ENCODE measurements around the gene KRTAP10-1.

The KRTAP10-1 gene

DNA sequence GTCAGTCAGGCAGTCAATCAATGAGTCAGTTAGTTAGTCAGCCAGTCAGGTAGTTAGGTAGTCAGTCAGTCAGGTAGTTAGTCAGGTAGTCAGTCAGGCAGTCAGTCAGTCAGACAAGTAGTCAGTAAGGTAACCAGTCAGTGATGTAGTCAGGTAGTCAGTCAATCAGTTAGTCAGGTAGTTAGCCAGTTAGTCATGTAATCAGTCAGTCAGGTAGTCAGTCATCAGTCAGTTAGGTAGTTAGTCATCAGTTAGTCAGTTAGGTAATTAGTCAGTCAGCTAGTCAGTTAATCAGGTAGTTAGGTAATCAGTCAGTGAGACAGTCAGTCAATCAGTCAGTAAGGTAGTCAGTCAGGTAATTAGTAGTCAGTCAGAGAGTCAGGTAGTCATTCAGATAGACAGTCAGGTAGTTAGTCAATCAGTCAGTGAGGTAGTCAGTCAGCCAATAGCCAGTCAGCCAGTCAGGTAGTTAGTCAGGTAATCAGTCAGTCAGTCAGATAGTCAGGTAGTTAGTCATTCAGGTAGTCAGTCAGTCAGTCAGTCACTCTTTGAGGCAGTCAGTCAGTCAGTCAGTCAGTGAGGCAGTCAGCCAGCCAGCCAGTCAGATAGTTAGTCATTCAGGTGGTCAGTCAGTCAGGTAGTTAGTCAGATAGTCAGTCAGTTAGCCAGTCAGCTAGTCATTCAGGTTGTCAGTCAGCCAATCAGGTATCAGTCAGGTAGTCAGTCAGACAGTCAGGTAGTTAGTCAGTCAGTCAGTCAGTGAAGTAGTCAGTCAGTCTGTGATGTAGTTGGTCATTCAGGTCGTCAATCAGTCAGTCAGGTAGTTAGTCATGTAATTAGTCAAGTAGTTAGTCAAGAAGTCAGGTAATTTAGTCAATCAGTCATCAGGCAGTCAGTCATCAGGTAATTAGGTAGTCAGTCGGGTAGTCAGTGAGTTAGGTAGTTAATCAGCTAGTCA, 15.3 kb downstream of the KRTAP10-1 start:
- H2BK120ac ChIP-seq (ENCODE audit: low read depth, low read length) = no peak overlapping the region
- H3K79me2 ChIP-seq (ENCODE audit: control insufficient read depth, insufficient read depth, low read length) = no peaks in the 10 kb centered on the region
- no peak overlapping the region for H3K4me2 ChIP-seq (ENCODE audit: low read length)
- peaks cover 4% of the 10 kb centered on the region for H3K36me3 ChIP-seq (ENCODE audit: control insufficient read depth, insufficient read depth, low read length)
- H3K18ac ChIP-seq (ENCODE audit: low read length) = no peak overlapping the region
- no peak overlapping the region for H4K5ac ChIP-seq (ENCODE audit: low read length)
- no peak overlapping the region for H3K4me3 ChIP-seq (ENCODE audit: low read length)
- no peak overlapping the region for H2AK5ac ChIP-seq (ENCODE audit: low read length)
- no peak overlapping the region for H3K23ac ChIP-seq (ENCODE audit: low read length)
- H2BK15ac ChIP-seq (replicated peaks; ENCODE audit: low read depth) = no peak overlapping the region
- no peaks in the 10 kb centered on the region for H3K79me1 ChIP-seq (ENCODE audit: low read length)
- H3K4ac ChIP-seq (ENCODE audit: low read depth, low read length) = no peak overlapping the region
- no CpG with 5 or more reads among the region's 2 CpGs for WGBS (ENCODE audit: extremely low coverage, insufficient coverage, low lambda C conversion rate)
- DNase-seq = no peak
- H3K27me3 ChIP-seq (ENCODE audit: insufficient read depth, low read length, poor library complexity) = no peaks in the 10 kb centered on the region
- no peaks in the 10 kb centered on the region for H3K4me1 ChIP-seq (ENCODE audit: control insufficient read depth, low read depth, low read length)
- no peak overlapping the region for H2BK5ac ChIP-seq (ENCODE audit: low read length)
- H4K8ac ChIP-seq (ENCODE audit: low read depth, low read length) = no peak overlapping the region
- H3K56ac ChIP-seq (ENCODE audit: low read length) = no peak overlapping the region
- no peak overlapping the region for H3K27ac ChIP-seq (ENCODE audit: low read depth, low read length)
- H3K9ac ChIP-seq (ENCODE audit: low read length) = no peak overlapping the region

- WGBS (ENCODE audit: extremely low coverage, insufficient coverage, low lambda C conversion rate) = no CpG with 5 or more reads among the region's 1 CpG
Measured at GRCh38 chr21:44523567-44524413, 16.2 kb downstream of the KRTAP10-1 start.

DNA sequence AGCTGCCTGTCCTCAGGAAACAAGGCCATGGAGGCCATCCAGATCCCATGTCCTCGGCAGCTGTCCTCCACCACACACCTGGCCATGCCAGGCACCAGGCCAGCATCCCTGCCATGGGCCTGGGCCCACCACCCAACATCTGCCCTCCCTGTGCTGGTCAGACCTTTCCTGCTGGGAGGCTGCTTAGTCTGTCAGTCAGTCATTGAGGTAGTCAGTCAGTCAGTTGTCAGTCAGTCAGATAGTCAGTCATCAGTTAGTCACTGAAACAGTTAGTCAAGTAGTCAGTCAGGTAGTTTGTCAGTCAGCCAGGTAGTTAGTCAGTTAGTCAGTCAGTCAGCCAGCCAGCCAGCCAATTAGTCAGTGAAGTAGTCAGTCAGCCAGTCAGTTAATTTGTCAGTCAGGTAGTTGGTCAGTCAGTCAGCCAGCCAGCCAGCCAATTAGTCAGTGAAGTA, 17.2 kb downstream of the KRTAP10-1 start:
- Histone ChIP-seq H3K27me3 (ENCODE audit: insufficient read depth, low read length, poor library complexity) (no peaks in the 10 kb centered on the region), H3K36me3 (ENCODE audit: control insufficient read depth, insufficient read depth, low read length) (peaks cover 4% of the 10 kb centered on the region), H4K5ac (ENCODE audit: low read length) (no peak overlapping the region), H3K79me2 (ENCODE audit: control insufficient read depth, insufficient read depth, low read length) (no peaks in the 10 kb centered on the region), H3K18ac (ENCODE audit: low read length) (no peak overlapping the region), H2BK15ac (replicated peaks; ENCODE audit: low read depth) (no peak overlapping the region), H3K56ac (ENCODE audit: low read length) (no peak overlapping the region), H3K4me3 (ENCODE audit: low read length) (no peak overlapping the region), H3K23ac (ENCODE audit: low read length) (no peak overlapping the region), H4K8ac (ENCODE audit: low read depth, low read length) (no peak overlapping the region), H2AK5ac (ENCODE audit: low read length) (no peak overlapping the region), H3K9ac (ENCODE audit: low read length) (no peak overlapping the region), H2BK120ac (ENCODE audit: low read depth, low read length) (no peak overlapping the region), H3K4ac (ENCODE audit: low read depth, low read length) (no peak overlapping the region), H3K4me2 (ENCODE audit: low read length) (no peak overlapping the region), H3K4me1 (ENCODE audit: control insufficient read depth, low read depth, low read length) (no peaks in the 10 kb centered on the region), H3K79me1 (ENCODE audit: low read length) (no peaks in the 10 kb centered on the region), H2BK5ac (ENCODE audit: low read length) (no peak overlapping the region), H3K27ac (ENCODE audit: low read depth, low read length) (no peak overlapping the region)
- no peak for DNase-seq
- WGBS (ENCODE audit: extremely low coverage, insufficient coverage, low lambda C conversion rate) = no CpG with 5 or more reads among the region's 1 CpG

More at GRCh38 chr21:44523567-44524413, 16.2 kb downstream of the KRTAP10-1 start:
- no peak overlapping the region for H2AK5ac ChIP-seq (ENCODE audit: low read length)
- peaks cover 4% of the 10 kb centered on the region for H3K36me3 ChIP-seq (ENCODE audit: control insufficient read depth, insufficient read depth, low read length)
- H3K4ac ChIP-seq (ENCODE audit: low read depth, low read length) = no peak overlapping the region
- no peaks in the 10 kb centered on the region for H3K79me1 ChIP-seq (ENCODE audit: low read length)
- no peak overlapping the region for H4K8ac ChIP-seq (ENCODE audit: low read depth, low read length)
- H3K4me3 ChIP-seq (ENCODE audit: low read length) = no peak overlapping the region
- no peak overlapping the region for H3K23ac ChIP-seq (ENCODE audit: low read length)
- H2BK120ac ChIP-seq (ENCODE audit: low read depth, low read length) = no peak overlapping the region
- no peak overlapping the region for H3K4me2 ChIP-seq (ENCODE audit: low read length)
- no peak overlapping the region for H4K5ac ChIP-seq (ENCODE audit: low read length)
- no peak overlapping the region for H3K9ac ChIP-seq (ENCODE audit: low read length)
- no peak overlapping the region for H3K18ac ChIP-seq (ENCODE audit: low read length)
- H3K4me1 ChIP-seq (ENCODE audit: control insufficient read depth, low read depth, low read length) = no peaks in the 10 kb centered on the region
- H3K79me2 ChIP-seq (ENCODE audit: control insufficient read depth, insufficient read depth, low read length) = no peaks in the 10 kb centered on the region
- H3K56ac ChIP-seq (ENCODE audit: low read length) = no peak overlapping the region
- H2BK15ac ChIP-seq (replicated peaks; ENCODE audit: low read depth) = no peak overlapping the region
- H3K27me3 ChIP-seq (ENCODE audit: insufficient read depth, low read length, poor library complexity) = no peaks in the 10 kb centered on the region
- no peak overlapping the region for H3K27ac ChIP-seq (ENCODE audit: low read depth, low read length)
- H2BK5ac ChIP-seq (ENCODE audit: low read length) = no peak overlapping the region
- DNase-seq = no peak

DNA sequence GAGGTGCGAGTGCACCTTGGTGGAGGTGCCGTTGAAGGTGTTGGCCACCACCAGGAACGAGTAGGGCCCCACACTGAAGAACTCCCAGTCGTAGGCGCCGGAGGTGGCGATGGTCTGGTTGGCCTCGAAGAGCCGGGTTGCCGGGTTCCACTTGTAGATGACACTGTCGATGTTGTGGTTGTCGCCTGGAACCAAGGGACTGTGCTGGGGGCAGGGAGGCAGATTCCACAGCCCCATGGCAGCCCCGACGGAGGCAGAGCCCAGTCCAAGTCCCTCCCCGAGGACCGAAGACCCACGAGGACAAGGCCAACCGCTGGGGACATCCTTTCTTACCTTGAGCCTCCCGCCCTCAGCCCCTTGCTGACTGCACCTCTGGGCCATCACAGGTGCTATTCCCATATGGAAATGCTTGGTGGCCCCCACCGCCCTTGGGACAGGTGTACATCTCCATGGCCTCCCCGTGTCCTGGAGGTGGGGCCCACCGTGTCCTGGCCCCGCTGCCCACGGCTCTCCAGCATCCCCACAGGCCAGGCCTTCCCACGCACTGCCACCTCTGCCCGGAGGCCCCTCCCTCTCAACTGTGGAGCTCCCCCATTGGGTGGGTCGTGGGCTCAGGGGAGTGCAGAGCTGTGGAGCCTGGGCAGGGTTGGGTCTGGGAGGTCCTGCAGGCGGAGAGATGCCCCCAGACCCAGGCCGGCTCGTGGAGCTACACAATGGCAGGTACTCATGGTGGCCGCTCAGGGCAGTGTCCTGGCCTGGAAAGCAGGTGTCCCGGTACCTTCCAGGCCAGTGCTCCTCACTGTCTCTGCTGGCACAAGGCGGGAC, 17.9 kb downstream of the KRTAP10-1 start:
- no peak overlapping the region for H3K4me2 ChIP-seq (ENCODE audit: low read length)
- no peaks in the 10 kb centered on the region for H3K79me2 ChIP-seq (ENCODE audit: control insufficient read depth, insufficient read depth, low read length)
- H3K4me3 ChIP-seq (ENCODE audit: low read length) = no peak overlapping the region
- H3K18ac ChIP-seq (ENCODE audit: low read length) = no peak overlapping the region
- no peak overlapping the region for H2BK15ac ChIP-seq (replicated peaks; ENCODE audit: low read depth)
- no peak overlapping the region for H3K27ac ChIP-seq (ENCODE audit: low read depth, low read length)
- WGBS (ENCODE audit: extremely low coverage, insufficient coverage, low lambda C conversion rate) = no CpG with 5 or more reads among the region's 33 CpGs
- no peak overlapping the region for H3K9ac ChIP-seq (ENCODE audit: low read length)
- no peak overlapping the region for H2BK120ac ChIP-seq (ENCODE audit: low read depth, low read length)
- H3K4me1 ChIP-seq (ENCODE audit: control insufficient read depth, low read depth, low read length) = no peaks in the 10 kb centered on the region
- H3K27me3 ChIP-seq (ENCODE audit: insufficient read depth, low read length, poor library complexity) = no peaks in the 10 kb centered on the region
- no peak overlapping the region for H3K56ac ChIP-seq (ENCODE audit: low read length)
- no peak overlapping the region for H3K4ac ChIP-seq (ENCODE audit: low read depth, low read length)
- no peak overlapping the region for H3K23ac ChIP-seq (ENCODE audit: low read length)
- no peak overlapping the region for H2AK5ac ChIP-seq (ENCODE audit: low read length)
- H4K5ac ChIP-seq (ENCODE audit: low read length) = no peak overlapping the region
- H3K79me1 ChIP-seq (ENCODE audit: low read length) = no peaks in the 10 kb centered on the region
- peaks cover 4% of the 10 kb centered on the region for H3K36me3 ChIP-seq (ENCODE audit: control insufficient read depth, insufficient read depth, low read length)
- DNase-seq = no peak
- no peak overlapping the region for H2BK5ac ChIP-seq (ENCODE audit: low read length)
- H4K8ac ChIP-seq (ENCODE audit: low read depth, low read length) = no peak overlapping the region

DNA sequence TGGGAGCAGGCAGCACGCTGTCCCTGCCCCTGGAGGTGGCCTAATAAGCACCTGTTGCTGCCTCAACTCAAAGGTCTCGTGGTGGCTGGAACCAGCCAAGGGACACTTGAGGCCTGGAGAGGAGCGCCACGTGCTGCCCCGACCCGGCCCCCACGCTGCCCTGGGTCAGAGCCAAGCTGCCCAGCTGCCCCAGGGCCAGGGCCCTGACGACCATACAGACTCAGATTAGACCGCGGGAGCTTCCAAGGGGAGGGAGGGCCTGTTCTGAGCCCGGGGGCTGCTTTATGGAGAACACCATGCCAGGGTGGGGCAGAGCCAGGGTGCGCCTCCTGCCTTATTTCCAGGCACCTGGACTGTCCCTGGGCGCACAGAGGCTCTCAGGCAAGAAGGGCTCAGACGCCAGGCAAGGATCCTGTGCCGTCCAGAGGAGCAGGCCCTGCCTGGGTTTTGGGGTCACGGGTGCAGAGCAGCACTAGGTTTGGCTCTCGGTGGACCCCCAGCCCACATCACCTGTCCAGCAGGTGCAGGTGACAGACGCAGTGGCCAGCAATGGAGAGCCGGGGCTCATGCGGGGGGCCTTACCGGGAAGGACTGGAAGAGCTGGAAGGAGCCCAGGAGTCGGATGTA, 18.6 kb downstream of the KRTAP10-1 start:
- no peak overlapping the region for H3K23ac ChIP-seq (ENCODE audit: low read length)
- WGBS (ENCODE audit: extremely low coverage, insufficient coverage, low lambda C conversion rate) = no CpG with 5 or more reads among the region's 22 CpGs
- H3K4me3 ChIP-seq (ENCODE audit: low read length) = no peak overlapping the region
- H2BK5ac ChIP-seq (ENCODE audit: low read length) = no peak overlapping the region
- no peaks in the 10 kb centered on the region for H3K27me3 ChIP-seq (ENCODE audit: insufficient read depth, low read length, poor library complexity)
- peaks cover 4% of the 10 kb centered on the region for H3K36me3 ChIP-seq (ENCODE audit: control insufficient read depth, insufficient read depth, low read length)
- H2BK120ac ChIP-seq (ENCODE audit: low read depth, low read length) = no peak overlapping the region
- no peak overlapping the region for H3K27ac ChIP-seq (ENCODE audit: low read depth, low read length)
- no peak overlapping the region for H2AK5ac ChIP-seq (ENCODE audit: low read length)
- H3K4me2 ChIP-seq (ENCODE audit: low read length) = no peak overlapping the region
- H2BK15ac ChIP-seq (replicated peaks; ENCODE audit: low read depth) = no peak overlapping the region
- H3K4me1 ChIP-seq (ENCODE audit: control insufficient read depth, low read depth, low read length) = no peaks in the 10 kb centered on the region
- H4K8ac ChIP-seq (ENCODE audit: low read depth, low read length) = no peak overlapping the region
- H3K4ac ChIP-seq (ENCODE audit: low read depth, low read length) = no peak overlapping the region
- H3K79me2 ChIP-seq (ENCODE audit: control insufficient read depth, insufficient read depth, low read length) = no peaks in the 10 kb centered on the region
- H4K5ac ChIP-seq (ENCODE audit: low read length) = no peak overlapping the region
- no peak overlapping the region for H3K56ac ChIP-seq (ENCODE audit: low read length)
- no peak overlapping the region for H3K18ac ChIP-seq (ENCODE audit: low read length)
- H3K79me1 ChIP-seq (ENCODE audit: low read length) = no peaks in the 10 kb centered on the region
- H3K9ac ChIP-seq (ENCODE audit: low read length) = no peak overlapping the region
- no peak for DNase-seq

Measured in mesendoderm (in vitro differentiated cells).